ENCODE measurements around the gene CENPB. TPM values are rescaled to one million over a fixed set of nuclear protein-coding genes. Genes with fewer than 3 reads are reported as not detected.
A peak's percentile ranks its signal among the peaks of the same experiment; 100 is the strongest.

The CENPB gene
- total RNA-seq, 1 experiment from 2014 or later: 108 TPM

- no TSS peak for BruUV-seq (replicated peaks)
- ChIA-PET CTCF (no interaction called here), POLR2A (ENCODE audit: low non-redundant PET) (no interaction called here)
- intact Hi-C loops (cut with micrococcal nuclease; ENCODE audit: unreplicated experiment): no loop called here
- no peak overlapping the region for H3K27ac ChIP-seq (ENCODE audit: low read depth, low read length, poor library complexity, severe bottlenecking)
- no peak overlapping the region for H3K4me3 ChIP-seq (ENCODE audit: low read depth, low read length, poor library complexity, severe bottlenecking)
- no peaks in the 10 kb centered on the region for H3K27me3 ChIP-seq (replicated peaks; ENCODE audit: insufficient read depth, low read depth, low read length, poor library complexity)
- no peak for TF ChIP-seq EZH2 (IDR thresholded peaks at IDR 0.05; ENCODE audit: borderline replicate concordance, low read depth, low read length, poor library complexity, severe bottlenecking)
- TF ChIP-seq, protein P1, sequence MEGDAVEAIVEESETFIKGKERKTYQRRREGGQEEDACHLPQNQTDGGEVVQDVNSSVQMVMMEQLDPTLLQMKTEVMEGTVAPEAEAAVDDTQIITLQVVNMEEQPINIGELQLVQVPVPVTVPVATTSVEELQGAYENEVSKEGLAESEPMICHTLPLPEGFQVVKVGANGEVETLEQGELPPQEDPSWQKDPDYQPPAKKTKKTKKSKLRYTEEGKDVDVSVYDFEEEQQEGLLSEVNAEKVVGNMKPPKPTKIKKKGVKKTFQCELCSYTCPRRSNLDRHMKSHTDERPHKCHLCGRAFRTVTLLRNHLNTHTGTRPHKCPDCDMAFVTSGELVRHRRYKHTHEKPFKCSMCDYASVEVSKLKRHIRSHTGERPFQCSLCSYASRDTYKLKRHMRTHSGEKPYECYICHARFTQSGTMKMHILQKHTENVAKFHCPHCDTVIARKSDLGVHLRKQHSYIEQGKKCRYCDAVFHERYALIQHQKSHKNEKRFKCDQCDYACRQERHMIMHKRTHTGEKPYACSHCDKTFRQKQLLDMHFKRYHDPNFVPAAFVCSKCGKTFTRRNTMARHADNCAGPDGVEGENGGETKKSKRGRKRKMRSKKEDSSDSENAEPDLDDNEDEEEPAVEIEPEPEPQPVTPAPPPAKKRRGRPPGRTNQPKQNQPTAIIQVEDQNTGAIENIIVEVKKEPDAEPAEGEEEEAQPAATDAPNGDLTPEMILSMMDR (conservative IDR thresholded peaks at IDR 0.05; ENCODE audit: low read depth, low read length): peak; percentile 45
- no peaks in the 10 kb centered on the region for H3K4me1 ChIP-seq (ENCODE audit: insufficient read depth, low read length, poor library complexity, severe bottlenecking)
- no peaks in the 10 kb centered on the region for H3K9me3 ChIP-seq (ENCODE audit: low read depth, low read length, poor library complexity, severe bottlenecking)
- peak; percentile 32 for DNase-seq (ENCODE audit: low spot score)
- H3K36me3 ChIP-seq (ENCODE audit: insufficient read depth, low read length, poor library complexity, severe bottlenecking): no peaks in the 10 kb centered on the region
Measured at GRCh38 chr20:3749689-3750531, 36.6 kb downstream of the CENPB start.

GRCh38 chr20:3749087-3749688, 37.4 kb downstream of the CENPB start:
- TF ChIP-seq EZH2 (IDR thresholded peaks at IDR 0.05; ENCODE audit: borderline replicate concordance, low read depth, low read length, poor library complexity, severe bottlenecking): no peak
- TF ChIP-seq, protein P1 (conservative IDR thresholded peaks at IDR 0.05; ENCODE audit: low read depth, low read length): no peak
- no peak for DNase-seq (ENCODE audit: low spot score)
- Histone ChIP-seq H3K4me3 (ENCODE audit: low read depth, low read length, poor library complexity, severe bottlenecking) (no peak overlapping the region), H3K27me3 (replicated peaks; ENCODE audit: insufficient read depth, low read depth, low read length, poor library complexity) (no peaks in the 10 kb centered on the region), H3K4me1 (ENCODE audit: insufficient read depth, low read length, poor library complexity, severe bottlenecking) (no peaks in the 10 kb centered on the region), H3K27ac (ENCODE audit: low read depth, low read length, poor library complexity, severe bottlenecking) (no peak overlapping the region), H3K36me3 (ENCODE audit: insufficient read depth, low read length, poor library complexity, severe bottlenecking) (no peaks in the 10 kb centered on the region), H3K9me3 (ENCODE audit: low read depth, low read length, poor library complexity, severe bottlenecking) (no peaks in the 10 kb centered on the region)
- no TSS peak for BruUV-seq (replicated peaks)
- CTCF ChIA-PET: no interaction called here
- intact Hi-C loops (cut with micrococcal nuclease; ENCODE audit: unreplicated experiment): no loop called here
- POLR2A ChIA-PET (ENCODE audit: low non-redundant PET): no interaction called here

DNA sequence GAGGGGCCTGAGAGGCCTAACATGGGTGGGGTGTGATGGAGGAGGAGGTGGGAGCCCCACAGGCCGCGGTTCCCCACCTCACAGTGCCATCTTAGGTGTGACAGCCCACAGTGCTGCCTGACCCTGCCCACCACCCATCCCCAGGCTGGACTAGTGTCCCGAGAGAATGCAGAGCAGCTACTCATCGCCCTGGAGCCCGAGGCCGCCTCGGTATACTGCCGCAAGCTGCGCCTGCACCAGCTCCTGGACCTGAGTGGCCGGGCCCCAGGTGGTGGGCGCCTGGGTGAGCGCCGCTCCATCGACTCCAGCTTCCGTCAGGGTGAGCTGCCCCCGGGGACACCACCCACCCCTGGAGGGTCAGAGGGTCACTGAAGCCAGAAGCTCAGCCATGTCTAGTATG, 38.5 kb downstream of the CENPB start:
- ChIA-PET POLR2A (ENCODE audit: low non-redundant PET) (no interaction called here), CTCF (no interaction called here)
- TF ChIP-seq, protein P1 (conservative IDR thresholded peaks at IDR 0.05; ENCODE audit: low read depth, low read length): no peak
- TF ChIP-seq EZH2 (IDR thresholded peaks at IDR 0.05; ENCODE audit: borderline replicate concordance, low read depth, low read length, poor library complexity, severe bottlenecking): no peak
- no peaks in the 10 kb centered on the region for H3K4me1 ChIP-seq (ENCODE audit: insufficient read depth, low read length, poor library complexity, severe bottlenecking)
- no peaks in the 10 kb centered on the region for H3K36me3 ChIP-seq (ENCODE audit: insufficient read depth, low read length, poor library complexity, severe bottlenecking)
- H3K27ac ChIP-seq (ENCODE audit: low read depth, low read length, poor library complexity, severe bottlenecking): no peak overlapping the region
- intact Hi-C loops (cut with micrococcal nuclease; ENCODE audit: unreplicated experiment): no loop called here
- H3K27me3 ChIP-seq (replicated peaks; ENCODE audit: insufficient read depth, low read depth, low read length, poor library complexity): no peaks in the 10 kb centered on the region
- no peak for DNase-seq (ENCODE audit: low spot score)
- H3K9me3 ChIP-seq (ENCODE audit: low read depth, low read length, poor library complexity, severe bottlenecking): no peaks in the 10 kb centered on the region
- H3K4me3 ChIP-seq (ENCODE audit: low read depth, low read length, poor library complexity, severe bottlenecking): no peak overlapping the region
- BruUV-seq (replicated peaks): no TSS peak
